Measurements from ENCODE around the gene C1QTNF6.

Gene C1QTNF6

DNA sequence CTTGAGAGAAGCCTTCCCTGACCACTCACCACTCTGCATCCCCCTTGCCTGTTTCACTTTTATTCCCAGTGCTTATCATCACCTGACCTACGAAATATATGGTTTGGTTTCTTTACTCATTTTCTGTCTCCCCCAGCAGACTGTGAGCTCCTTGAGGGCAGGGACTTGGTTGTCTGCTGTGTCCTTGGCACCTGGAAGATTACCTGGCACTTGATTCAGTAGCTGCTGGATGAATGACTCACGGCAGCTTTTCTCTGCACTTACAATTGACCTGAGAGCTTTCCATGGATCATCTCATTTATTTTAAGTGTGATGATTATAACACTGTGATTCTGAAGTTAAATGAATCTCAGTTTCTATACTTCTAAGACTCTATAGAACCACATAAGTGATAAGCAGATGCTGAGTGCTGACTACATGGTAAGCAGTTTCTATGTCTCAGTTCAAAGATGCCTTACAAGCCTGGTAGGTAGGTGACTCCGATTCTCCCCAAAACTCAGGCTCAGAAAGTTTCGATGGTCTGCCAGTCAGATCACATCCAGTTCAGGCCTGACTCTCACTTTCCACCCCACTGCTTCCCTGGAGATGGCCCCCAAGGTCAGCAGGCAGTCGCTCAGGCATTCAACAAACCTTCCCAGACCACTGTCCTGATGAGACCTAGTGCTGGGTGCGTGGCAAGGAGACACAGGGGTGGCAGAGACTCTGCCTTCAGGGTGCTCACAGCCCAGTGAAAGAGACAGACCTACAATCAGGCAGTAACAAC is 50.0 kb downstream of the C1QTNF6 start:
- DNase-seq, result no peak

DNA sequence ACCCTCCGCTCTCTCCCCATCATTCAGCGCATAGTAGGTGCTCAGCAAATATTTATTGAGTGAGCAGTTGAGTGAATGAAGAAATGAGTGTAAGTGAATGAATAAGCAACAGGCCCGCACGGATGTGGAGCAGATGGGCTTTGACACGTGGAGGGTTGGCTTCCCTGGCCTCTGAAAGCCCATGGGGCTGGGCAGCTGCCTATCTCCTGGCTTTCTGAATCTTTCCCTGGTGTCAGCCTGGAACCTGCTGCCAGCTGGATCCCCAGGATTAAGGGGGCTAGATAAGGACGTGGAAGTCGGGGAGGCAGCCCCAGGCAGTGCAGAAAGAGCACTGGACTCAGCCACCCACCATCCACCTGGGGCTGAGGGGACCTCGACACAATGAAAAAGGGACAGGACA is 50.9 kb downstream of the C1QTNF6 start:
- DNase-seq, result no peak

DNA sequence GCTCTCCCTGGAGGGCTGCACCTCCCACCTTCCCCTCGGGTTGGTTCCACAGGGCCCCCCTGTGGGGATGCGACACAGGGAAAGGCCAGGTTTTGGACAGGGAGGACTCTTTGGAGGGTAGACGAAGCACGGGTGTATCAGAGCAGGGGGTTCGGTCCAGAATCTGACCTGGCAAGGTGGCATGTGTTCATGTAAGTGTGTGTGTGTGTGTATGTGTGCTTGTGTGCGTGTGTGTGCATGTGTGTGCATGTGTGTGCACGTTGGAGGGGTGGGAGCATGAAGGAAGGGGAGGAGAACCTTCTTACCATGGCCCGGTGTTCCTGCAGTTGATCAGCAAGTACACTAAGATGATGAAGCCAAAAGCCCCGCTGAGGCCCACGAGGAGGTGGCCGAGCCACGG is 53.0 kb downstream of the C1QTNF6 start:
- DNase-seq, result no peak

DNA sequence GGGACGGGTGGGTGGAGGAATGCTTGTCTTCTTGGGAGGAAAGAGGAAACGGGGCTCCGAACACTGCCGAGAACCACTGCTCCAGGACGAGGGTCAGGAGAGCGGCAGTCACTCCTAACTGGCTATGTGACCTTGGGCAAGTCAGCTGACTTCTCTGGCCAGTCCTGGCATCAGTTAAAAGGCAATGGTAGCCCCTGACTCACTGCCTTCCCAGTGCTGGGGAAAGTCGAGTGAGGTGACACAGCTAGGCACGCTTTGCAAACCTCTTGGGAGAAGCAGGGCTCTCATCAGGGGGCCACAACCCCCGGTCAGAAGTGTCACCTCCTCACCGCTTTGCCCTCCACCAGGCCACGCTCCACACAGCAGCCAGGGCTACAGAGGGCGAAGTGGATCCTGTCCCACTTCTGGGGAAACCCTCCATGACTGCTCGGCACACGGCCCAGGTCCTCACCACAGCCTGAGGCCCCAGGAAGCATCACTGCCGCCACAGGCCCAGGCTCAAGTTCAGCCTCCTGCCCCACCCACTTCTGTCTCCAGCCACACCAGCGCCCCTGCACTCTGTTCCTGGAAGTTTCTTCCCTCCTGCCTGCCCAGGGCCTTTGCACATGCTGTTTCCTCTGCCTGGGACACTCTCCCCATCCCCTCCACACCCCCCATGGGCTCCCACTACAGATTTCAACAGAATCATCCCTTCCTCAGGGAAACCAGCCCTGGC is 54.6 kb downstream of the C1QTNF6 start:
- no peak for DNase-seq

DNA sequence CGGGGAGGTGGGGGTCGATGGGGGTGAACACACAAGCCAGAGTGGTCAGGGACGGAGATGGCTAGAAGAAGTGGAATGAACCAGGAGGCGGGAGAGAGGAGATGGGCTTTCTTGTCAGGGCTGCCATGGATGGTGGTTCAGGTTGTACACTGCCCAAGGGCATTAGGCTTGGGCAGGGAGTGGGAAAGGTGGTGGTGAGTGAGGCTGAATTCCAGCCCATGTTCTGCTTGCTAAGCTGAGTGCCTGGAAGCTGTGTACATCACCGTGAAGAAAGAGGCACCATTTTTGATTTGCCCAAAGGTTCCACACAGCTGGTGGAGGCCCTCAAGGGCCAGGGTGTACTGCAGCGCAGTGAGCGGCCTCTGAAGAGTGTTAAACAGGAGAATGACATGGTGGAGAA is 55.3 kb downstream of the C1QTNF6 start:
- no peak for DNase-seq
